Esophagus squamous epithelium (tissue), 5 donors: Measurements from ENCODE around the gene LARP1B. TPM values are rescaled to one million over a fixed set of nuclear protein-coding genes. Genes with fewer than 3 reads are reported as not detected.

Source experiments
- DNase-seq: peaks from one replicate; lab custom pipeline; 2025; lab: John Stamatoyannopoulos, UW
- H3K27ac ChIP-seq, 4 donors: fragments of 200-600 bp; sonication (generic); one replicate each; pipeline ENCODE4 v1.5.1; 2016 to 2019; ENCODE audit warnings: mild to moderate bottlenecking in 1 of 4
- H3K27me3 ChIP-seq, 4 donors: fragments of 200-600 bp; sonication (generic); 1 replicate in 3 of 4; 2 replicates in 1 of 4; pipeline versions ENCODE4 v1.5.1 to v1.6.0; 2017 to 2021; ENCODE audit warnings: antibody characterized with exemption in 1 of 4
- H3K36me3 ChIP-seq, 3 donors: fragments of 200-600 bp; sonication (generic); one replicate each; pipeline ENCODE4 v1.5.1; 2016 to 2019
- H3K4me1 ChIP-seq, 3 donors: fragments of 200-600 bp; sonication (generic); one replicate each; pipeline ENCODE4 v1.5.1; 2017 to 2019
- H3K4me3 ChIP-seq, 4 donors: fragments of 200-600 bp; sonication (generic); 1 replicate in 3 of 4; 2 replicates in 1 of 4; pipeline ENCODE4 v1.5.1; 2016 to 2019; ENCODE audit warnings: mild to moderate bottlenecking in 2 of 4, moderate library complexity in 1 of 4
- H3K9me3 ChIP-seq, 3 donors: fragments of 200-600 bp; sonication (generic); one replicate each; pipeline ENCODE4 v1.5.1; 2016 to 2019
- POLR2A ChIP-seq, 4 donors: fragments of 450-650 bp; IDR thresholded peaks; one replicate each; pipeline ENCODE4 v1.6.1; 2017; ENCODE audit warnings: antibody characterized with exemption in 4 of 4, mild to moderate bottlenecking in 4 of 4, moderate library complexity in 3 of 4
- WGBS, 2 donors: methylation state at CpG; one replicate each; pipeline ENCODE4 v1.1.5; 2018; 5-methylcytosine and 5-hydroxymethylcytosine counted together
- intact Hi-C: fragments of 100-400 bp; cut with DNase I; formaldehyde crosslinking; loops from one replicate; pipeline ENCODE4 v1.15.0; 2022
- total RNA-seq, 4 donors: library from RNA; depleted of rRNA; stranded (reverse); fragments of >200 nt; gene quantifications; one replicate each; pipeline ENCODE4 v1.1.0, GENCODE V29; 2016
- TF ChIP-seq, protein P1 (sequence below), 6 experiments: fragments of 450-650 bp in 4 of 6; fragments of 200-600 bp in 2 of 6; sonication (generic) in 2 of 6; IDR thresholded peaks; one replicate each; pipeline ENCODE4 v1.5.1; 2016 to 2019; ENCODE audit warnings: antibody characterized with exemption in 6 of 6, mild to moderate bottlenecking in 4 of 6, moderate library complexity in 4 of 6
- donor health status: DM: yes; HTN: yes; CAD: no.

The LARP1B gene
- total RNA-seq, 4 donors from 2014 or later, result 11.5 to 29.2 (median 16.4) TPM

DNA sequence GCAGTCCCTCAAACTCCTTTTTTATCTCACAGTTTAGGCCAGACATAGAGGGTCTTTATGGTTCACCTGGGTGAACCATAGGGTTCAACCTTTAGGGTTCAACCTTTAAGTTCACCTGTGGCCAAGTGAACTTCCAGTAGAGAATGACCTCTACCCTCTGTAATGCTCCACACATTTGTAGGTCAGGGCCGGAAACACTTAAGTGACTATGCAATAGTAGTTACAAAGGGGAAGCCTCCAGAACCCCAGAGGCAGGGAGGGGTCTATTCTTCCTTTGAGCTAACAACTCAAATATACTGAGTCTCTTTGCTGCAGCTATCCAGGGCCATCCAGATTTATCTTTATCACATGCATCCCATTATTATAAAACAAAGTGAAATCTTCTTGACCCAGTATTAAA, 100.0 kb downstream of the LARP1B start:
- Histone ChIP-seq H3K36me3 (peaks cover 0 to 5% (median 0%) of the 10 kb centered on the region in 3 donors), H3K4me1 (peaks cover 0 to 10% (median 0%) of the 10 kb centered on the region in 3 donors), H3K9me3 (no peaks in the 10 kb centered on the region), H3K27ac (no peak overlapping the region), H3K4me3 (no peak overlapping the region), H3K27me3 (no peaks in the 10 kb centered on the region)
- TF ChIP-seq, protein P1, sequence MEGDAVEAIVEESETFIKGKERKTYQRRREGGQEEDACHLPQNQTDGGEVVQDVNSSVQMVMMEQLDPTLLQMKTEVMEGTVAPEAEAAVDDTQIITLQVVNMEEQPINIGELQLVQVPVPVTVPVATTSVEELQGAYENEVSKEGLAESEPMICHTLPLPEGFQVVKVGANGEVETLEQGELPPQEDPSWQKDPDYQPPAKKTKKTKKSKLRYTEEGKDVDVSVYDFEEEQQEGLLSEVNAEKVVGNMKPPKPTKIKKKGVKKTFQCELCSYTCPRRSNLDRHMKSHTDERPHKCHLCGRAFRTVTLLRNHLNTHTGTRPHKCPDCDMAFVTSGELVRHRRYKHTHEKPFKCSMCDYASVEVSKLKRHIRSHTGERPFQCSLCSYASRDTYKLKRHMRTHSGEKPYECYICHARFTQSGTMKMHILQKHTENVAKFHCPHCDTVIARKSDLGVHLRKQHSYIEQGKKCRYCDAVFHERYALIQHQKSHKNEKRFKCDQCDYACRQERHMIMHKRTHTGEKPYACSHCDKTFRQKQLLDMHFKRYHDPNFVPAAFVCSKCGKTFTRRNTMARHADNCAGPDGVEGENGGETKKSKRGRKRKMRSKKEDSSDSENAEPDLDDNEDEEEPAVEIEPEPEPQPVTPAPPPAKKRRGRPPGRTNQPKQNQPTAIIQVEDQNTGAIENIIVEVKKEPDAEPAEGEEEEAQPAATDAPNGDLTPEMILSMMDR (IDR thresholded peaks at IDR 0.05), result no peak
- TF ChIP-seq POLR2A (IDR thresholded peaks at IDR 0.05), result no peak
- WGBS, 2 donors, result 100% methylated on average over 1 of the region's 1 CpG
- no peak for DNase-seq
- intact Hi-C loops, result no loop called here

DNA sequence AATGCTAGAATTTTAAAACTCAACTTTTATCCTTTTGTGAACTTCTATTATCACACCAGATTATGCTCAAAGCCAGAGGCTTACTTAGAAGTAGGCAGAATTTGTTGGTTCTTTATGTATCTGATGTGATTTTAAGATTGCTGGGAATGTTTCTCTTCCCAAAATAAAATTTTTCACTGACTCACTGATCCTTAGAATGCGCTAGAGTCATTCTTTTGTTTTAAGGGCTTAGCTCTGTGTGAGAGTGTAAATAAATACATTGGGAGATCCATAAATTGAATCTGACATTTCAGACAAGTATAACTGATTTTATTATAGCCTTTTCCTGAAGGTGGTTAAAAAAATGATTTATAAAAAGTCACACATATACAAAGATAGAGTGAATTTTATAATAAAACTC, 101.3 kb downstream of the LARP1B start:
- no peaks in the 10 kb centered on the region for H3K36me3 ChIP-seq
- H3K27me3 ChIP-seq, result no peaks in the 10 kb centered on the region
- no peak for DNase-seq
- no peaks in the 10 kb centered on the region for H3K9me3 ChIP-seq
- 70 to 71% methylated on average over 1 of the region's 1 CpG for WGBS, 2 donors
- H3K27ac ChIP-seq, result no peak overlapping the region
- peaks cover 0 to 10% (median 0%) of the 10 kb centered on the region in 3 donors for H3K4me1 ChIP-seq
- no peak overlapping the region for H3K4me3 ChIP-seq
- no peak for TF ChIP-seq POLR2A (IDR thresholded peaks at IDR 0.05)
- TF ChIP-seq, protein P1 (IDR thresholded peaks at IDR 0.05), result no peak
- intact Hi-C loops, result no loop called here

DNA sequence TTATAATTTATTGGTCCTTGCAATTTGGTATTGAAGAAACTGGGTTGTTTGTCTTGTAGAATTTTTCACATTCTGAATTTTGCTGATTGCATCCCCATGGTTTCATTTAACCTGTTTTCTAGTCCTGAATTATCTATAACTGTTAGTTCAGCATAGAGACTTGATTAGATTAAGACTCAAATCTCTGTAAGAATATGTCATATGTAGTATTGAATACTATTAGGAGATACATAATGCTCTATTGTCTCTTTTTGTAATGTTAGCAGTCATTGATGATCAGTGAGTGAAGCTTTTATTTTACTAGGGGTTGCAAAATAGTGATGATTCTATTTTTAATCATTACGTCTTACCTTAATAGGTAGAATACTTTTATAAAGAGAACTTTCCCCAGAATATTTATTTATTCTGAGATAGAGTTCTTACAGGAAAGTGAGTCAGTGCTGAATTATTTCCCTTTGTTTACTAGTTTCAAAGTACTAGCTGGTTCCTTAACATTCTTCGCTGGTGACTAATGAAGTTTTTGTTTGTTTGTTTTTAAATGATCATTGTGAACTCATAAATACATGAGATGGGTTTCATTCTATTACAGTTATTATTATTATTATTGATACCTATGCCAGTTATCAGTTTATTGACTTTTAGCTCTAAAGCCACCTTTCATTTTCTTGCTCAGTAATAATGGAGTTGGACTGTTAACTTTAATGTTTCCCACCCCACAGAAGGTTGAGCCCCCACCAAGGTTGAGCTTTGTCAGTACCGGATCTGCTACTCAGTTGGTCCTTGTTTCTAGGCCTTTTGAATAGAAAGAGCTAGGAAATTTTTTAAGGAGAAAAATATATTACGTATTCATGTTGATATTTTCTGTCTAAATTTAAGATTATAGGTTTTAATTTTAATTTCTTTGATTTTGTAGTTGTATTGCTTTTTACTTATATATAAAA, 102.3 kb downstream of the LARP1B start:
- peaks cover 0 to 10% (median 0%) of the 10 kb centered on the region in 3 donors for H3K4me1 ChIP-seq
- no peak for TF ChIP-seq POLR2A (IDR thresholded peaks at IDR 0.05)
- TF ChIP-seq, protein P1 (IDR thresholded peaks at IDR 0.05), result no peak
- no peaks in the 10 kb centered on the region for H3K27me3 ChIP-seq
- no peak overlapping the region for H3K27ac ChIP-seq
- no peak for DNase-seq
- H3K4me3 ChIP-seq, result no peak overlapping the region
- H3K9me3 ChIP-seq, result no peaks in the 10 kb centered on the region
- intact Hi-C loops, result no loop called here
- H3K36me3 ChIP-seq, result no peaks in the 10 kb centered on the region
- 63 to 65% methylated on average over 4 of the region's 4 CpGs for WGBS, 2 donors

DNA sequence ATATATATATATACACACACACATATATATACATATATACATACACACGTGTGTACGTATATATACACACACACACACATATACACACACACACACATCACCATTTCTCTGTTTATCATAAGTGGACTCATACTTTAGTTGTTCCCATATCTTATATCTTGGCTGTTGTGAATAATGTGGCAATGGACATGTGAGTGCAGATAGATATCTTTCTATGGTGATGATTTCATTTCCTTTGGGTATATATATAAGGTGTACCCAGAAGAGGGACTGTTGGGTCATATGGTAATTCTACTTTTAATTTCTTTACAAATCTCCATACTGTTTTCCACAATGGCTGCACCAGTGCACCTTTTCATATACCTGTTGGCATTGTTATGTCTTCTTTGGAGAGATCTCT, 105.9 kb downstream of the LARP1B start:
- Histone ChIP-seq H3K27me3 (no peaks in the 10 kb centered on the region), H3K4me1 (peaks cover 0 to 10% (median 0%) of the 10 kb centered on the region in 3 donors), H3K27ac (no peak overlapping the region), H3K9me3 (no peaks in the 10 kb centered on the region), H3K4me3 (no peak overlapping the region), H3K36me3 (no peaks in the 10 kb centered on the region)
- no peak for DNase-seq
- intact Hi-C loops, result no loop called here
- TF ChIP-seq POLR2A (IDR thresholded peaks at IDR 0.05), result no peak
- TF ChIP-seq, protein P1 (IDR thresholded peaks at IDR 0.05), result no peak
- WGBS, 2 donors, result 90 to 92% methylated on average over 2 of the region's 2 CpGs

DNA sequence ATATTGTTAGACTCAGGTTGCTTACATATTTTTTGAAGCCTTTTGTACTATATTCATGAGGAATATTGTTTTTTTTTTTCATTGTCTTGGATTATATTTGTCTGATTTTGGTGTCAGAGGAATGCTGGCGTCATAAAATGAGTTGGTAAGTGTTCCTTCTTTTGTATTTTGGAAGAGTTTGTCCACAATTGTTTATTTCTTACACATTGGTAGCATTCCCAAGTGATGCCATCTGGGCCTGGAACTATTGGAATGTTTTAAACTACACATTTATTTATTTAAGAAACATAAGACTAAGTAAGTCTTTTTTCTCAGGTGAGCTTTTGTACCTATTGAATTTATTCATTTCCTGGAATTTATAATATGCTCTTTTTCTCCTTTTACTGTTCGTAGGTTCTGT, 107.6 kb downstream of the LARP1B start:
- Histone ChIP-seq H3K36me3 (peaks cover 0 to 3% (median 0%) of the 10 kb centered on the region in 3 donors), H3K27ac (no peak overlapping the region), H3K4me3 (no peak overlapping the region), H3K27me3 (no peaks in the 10 kb centered on the region), H3K4me1 (no peaks in the 10 kb centered on the region), H3K9me3 (no peaks in the 10 kb centered on the region)
- WGBS, 2 donors, result 90% methylated on average over 2 of the region's 2 CpGs
- DNase-seq, result no peak
- TF ChIP-seq, protein P1 (IDR thresholded peaks at IDR 0.05), result no peak
- TF ChIP-seq POLR2A (IDR thresholded peaks at IDR 0.05), result no peak
- intact Hi-C loops, result no loop called here
